ENCODE data around the gene SLC25A3. TPM values are rescaled to one million over a fixed set of nuclear protein-coding genes. Genes with fewer than 3 reads are reported as not detected.

SLC25A3 gene
- total and polyA plus RNA-seq, 4 donors, result 223 to 400 (median 292) TPM

- Histone ChIP-seq H3K27me3 (ENCODE audit: control insufficient read depth in 4 of 4, insufficient read depth in 4 of 4, low read length in 3 of 4) (no peaks in the 10 kb centered on the region), H3K9me3 (ENCODE audit: control insufficient read depth in 4 of 4, low read length in 3 of 4) (no peaks in the 10 kb centered on the region), H3K27ac (ENCODE audit: low read depth in 1 of 2, low read length in 2 of 2) (no peak overlapping the region), H3K4me3 (ENCODE audit: low read depth in 1 of 3, low read length in 3 of 3) (no peak overlapping the region), H3K4me1 (ENCODE audit: control insufficient read depth in 4 of 4, insufficient read depth in 4 of 4, low read length in 3 of 4) (no peaks in the 10 kb centered on the region), H3K9ac (ENCODE audit: low read depth in 1 of 2, low read length in 2 of 2) (no peak overlapping the region), H3K36me3 (ENCODE audit: control insufficient read depth in 4 of 4, insufficient read depth in 3 of 4, low read depth in 1 of 4, low read length in 3 of 4) (no peaks in the 10 kb centered on the region)
- TF ChIP-seq REST (IDR thresholded peaks at IDR 0.05) (no peak), NR2F2 (IDR thresholded peaks at IDR 0.05) (no peak), YY1 (IDR thresholded peaks at IDR 0.05) (no peak), SP1 (IDR thresholded peaks at IDR 0.05) (no peak), FOXA1 (IDR thresholded peaks at IDR 0.05) (no peak), JUND (IDR thresholded peaks at IDR 0.05) (no peak), RAD21 (IDR thresholded peaks at IDR 0.05) (no peak)
- WGBS, result 56% methylated on average over 4 of the region's 4 CpGs
- no peak for DNase-seq (ENCODE audit: low spot score)
These were observed 25.5 kb downstream of the SLC25A3 start for GRCh38 chr12:98618952-98619351.

- WGBS, result 92% methylated on average over 4 of the region's 4 CpGs
- Histone ChIP-seq H3K27me3 (ENCODE audit: control insufficient read depth in 4 of 4, insufficient read depth in 4 of 4, low read length in 3 of 4) (no peaks in the 10 kb centered on the region), H3K27ac (ENCODE audit: low read depth in 1 of 2, low read length in 2 of 2) (no peak overlapping the region), H3K4me1 (ENCODE audit: control insufficient read depth in 4 of 4, insufficient read depth in 4 of 4, low read length in 3 of 4) (no peaks in the 10 kb centered on the region), H3K9me3 (ENCODE audit: control insufficient read depth in 4 of 4, low read length in 3 of 4) (no peaks in the 10 kb centered on the region), H3K36me3 (ENCODE audit: control insufficient read depth in 4 of 4, insufficient read depth in 3 of 4, low read depth in 1 of 4, low read length in 3 of 4) (no peaks in the 10 kb centered on the region), H3K9ac (ENCODE audit: low read depth in 1 of 2, low read length in 2 of 2) (no peak overlapping the region), H3K4me3 (ENCODE audit: low read depth in 1 of 3, low read length in 3 of 3) (no peak overlapping the region)
- TF ChIP-seq MAX (IDR thresholded peaks at IDR 0.05) (no peak), CTCF (IDR thresholded peaks at IDR 0.05; ENCODE audit: low read depth, low read length, missing input control) (no peak), ZBTB33 (IDR thresholded peaks at IDR 0.05) (no peak), YY1 (IDR thresholded peaks at IDR 0.05) (no peak), RAD21 (IDR thresholded peaks at IDR 0.05) (no peak), GABPA (IDR thresholded peaks at IDR 0.05 in 1 of 2, conservative IDR thresholded peaks at IDR 0.05 in 1 of 2) (no peak), EGR1 (IDR thresholded peaks at IDR 0.05; ENCODE audit: low read depth in 2 of 2) (no peak), TAF1 (conservative IDR thresholded peaks at IDR 0.05) (no peak), SP1 (IDR thresholded peaks at IDR 0.05) (no peak), REST (IDR thresholded peaks at IDR 0.05) (no peak), FOXA2 (IDR thresholded peaks at IDR 0.05) (no peak), FOXA1 (IDR thresholded peaks at IDR 0.05) (no peak)
- DNase-seq (ENCODE audit: low spot score), result no peak
These were observed 42.3 kb downstream of the SLC25A3 start for GRCh38 chr12:98635657-98636323.

All from liver (tissue), 9 donors.